ENCODE measurements around the gene RRP9. TPM values are rescaled to one million over a fixed set of nuclear protein-coding genes. Genes with fewer than 3 reads are reported as not detected.
"Not testable (repeated sequence)": the region's sequence is repeated elsewhere in the genome, so short reads cannot be mapped to it uniquely, and the experiment has no call there.

RRP9 gene
- total RNA-seq, 1 donor from 2014 or later, result 32.4 TPM

- Mint-ChIP-seq H3K4me3 (no peak overlapping the region), H3K27me3 (peaks cover 43% of the 10 kb centered on the region), H3K27ac (no peak overlapping the region), H3K36me3 (ENCODE audit: low read depth) (no peaks in the 10 kb centered on the region), H3K9me3 (peaks cover 19% of the 10 kb centered on the region), H3K4me1 (no peaks in the 10 kb centered on the region)
- DNase-seq (no peak), ATAC-seq (ENCODE audit: low read depth) (no peak)
- TF ChIP-seq CTCF (IDR thresholded peaks at IDR 0.05), result no peak
- CTCF ChIA-PET, result no interaction called here
- intact Hi-C loops (cut with micrococcal nuclease), result no loop called here
- POLR2A ChIA-PET, result no interaction called here
Observed at GRCh38 chr3:51904034-51904823, 37.5 kb downstream of the RRP9 start.

GRCh38 chr3:51902361-51902760, 39.3 kb downstream of the RRP9 start:
- H3K27ac Mint-ChIP-seq, result not testable (repeated sequence)

GRCh38 chr3:51900043-51900442, 41.7 kb downstream of the RRP9 start:
- intact Hi-C loops (cut with micrococcal nuclease); H3K9me3 Mint-ChIP-seq; CTCF ChIA-PET; H3K4me1 Mint-ChIP-seq; H3K36me3 Mint-ChIP-seq (ENCODE audit: low read depth); DNase-seq; H3K4me3 Mint-ChIP-seq; POLR2A ChIA-PET; H3K27ac Mint-ChIP-seq; ATAC-seq (ENCODE audit: low read depth): not testable (repeated sequence)
- peaks cover 52% of the 10 kb centered on the region for H3K27me3 Mint-ChIP-seq

More at GRCh38 chr3:51902361-51902760, 39.3 kb downstream of the RRP9 start:
- DNase-seq; ATAC-seq (ENCODE audit: low read depth); intact Hi-C loops (cut with micrococcal nuclease); CTCF ChIA-PET; POLR2A ChIA-PET; H3K4me3 Mint-ChIP-seq; H3K4me1 Mint-ChIP-seq; H3K36me3 Mint-ChIP-seq (ENCODE audit: low read depth): not testable (repeated sequence)
- H3K27me3 Mint-ChIP-seq, result peaks cover 50% of the 10 kb centered on the region
- peaks cover 12% of the 10 kb centered on the region for H3K9me3 Mint-ChIP-seq

GRCh38 chr3:51897391-51897790, 44.3 kb downstream of the RRP9 start:
- DNase-seq (no peak), ATAC-seq (ENCODE audit: low read depth) (no peak)
- Mint-ChIP-seq H3K4me3 (no peak overlapping the region), H3K4me1 (no peaks in the 10 kb centered on the region), H3K9me3 (no peaks in the 10 kb centered on the region), H3K27ac (no peak overlapping the region), H3K36me3 (ENCODE audit: low read depth) (no peaks in the 10 kb centered on the region), H3K27me3 (peaks cover 49% of the 10 kb centered on the region)
- ChIA-PET CTCF (no interaction called here), POLR2A (no interaction called here)
- TF ChIP-seq CTCF (IDR thresholded peaks at IDR 0.05), result no peak
- intact Hi-C loops (cut with micrococcal nuclease), result no loop called here

- DNase-seq (no peak), ATAC-seq (ENCODE audit: low read depth) (no peak)
- ChIA-PET POLR2A (no interaction called here), CTCF (no interaction called here)
- H3K9me3 Mint-ChIP-seq, result no peaks in the 10 kb centered on the region
- intact Hi-C loops (cut with micrococcal nuclease), result no loop called here
- TF ChIP-seq CTCF (IDR thresholded peaks at IDR 0.05), result no peak
- H3K4me1 Mint-ChIP-seq, result no peaks in the 10 kb centered on the region
- no peaks in the 10 kb centered on the region for H3K36me3 Mint-ChIP-seq (ENCODE audit: low read depth)
- no peak overlapping the region for H3K27ac Mint-ChIP-seq
- no peak overlapping the region for H3K4me3 Mint-ChIP-seq
- H3K27me3 Mint-ChIP-seq, result peaks cover 48% of the 10 kb centered on the region
Observed at GRCh38 chr3:51896607-51897305, 44.9 kb downstream of the RRP9 start.

- Mint-ChIP-seq H3K4me1 (no peaks in the 10 kb centered on the region), H3K4me3 (no peak overlapping the region), H3K36me3 (ENCODE audit: low read depth) (no peaks in the 10 kb centered on the region), H3K27ac (no peak overlapping the region), H3K27me3 (peaks cover 49% of the 10 kb centered on the region), H3K9me3 (no peaks in the 10 kb centered on the region)
- no peak for TF ChIP-seq CTCF (IDR thresholded peaks at IDR 0.05)
- intact Hi-C loops (cut with micrococcal nuclease), result no loop called here
- ATAC-seq (ENCODE audit: low read depth) (no peak), DNase-seq (no peak)
- ChIA-PET CTCF (no interaction called here), POLR2A (no interaction called here)
Observed at GRCh38 chr3:51894939-51895338, 46.8 kb downstream of the RRP9 start.
